ENCODE results near the gene OVCH2. TPM values are rescaled to one million over a fixed set of nuclear protein-coding genes. Genes with fewer than 3 reads are reported as not detected.
"Not testable (repeated sequence)": the region's sequence is repeated elsewhere in the genome, so short reads cannot be mapped to it uniquely, and the experiment has no call there.

OVCH2 gene, protein sequence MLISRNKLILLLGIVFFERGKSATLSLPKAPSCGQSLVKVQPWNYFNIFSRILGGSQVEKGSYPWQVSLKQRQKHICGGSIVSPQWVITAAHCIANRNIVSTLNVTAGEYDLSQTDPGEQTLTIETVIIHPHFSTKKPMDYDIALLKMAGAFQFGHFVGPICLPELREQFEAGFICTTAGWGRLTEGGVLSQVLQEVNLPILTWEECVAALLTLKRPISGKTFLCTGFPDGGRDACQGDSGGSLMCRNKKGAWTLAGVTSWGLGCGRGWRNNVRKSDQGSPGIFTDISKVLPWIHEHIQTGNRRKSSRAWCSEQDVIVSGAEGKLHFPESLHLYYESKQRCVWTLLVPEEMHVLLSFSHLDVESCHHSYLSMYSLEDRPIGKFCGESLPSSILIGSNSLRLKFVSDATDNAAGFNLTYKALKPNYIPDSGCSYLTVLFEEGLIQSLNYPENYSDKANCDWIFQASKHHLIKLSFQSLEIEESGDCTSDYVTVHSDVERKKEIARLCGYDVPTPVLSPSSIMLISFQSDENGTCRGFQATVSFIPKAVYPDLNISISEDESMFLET
- not detected in 2 replicates for total RNA-seq

DNA sequence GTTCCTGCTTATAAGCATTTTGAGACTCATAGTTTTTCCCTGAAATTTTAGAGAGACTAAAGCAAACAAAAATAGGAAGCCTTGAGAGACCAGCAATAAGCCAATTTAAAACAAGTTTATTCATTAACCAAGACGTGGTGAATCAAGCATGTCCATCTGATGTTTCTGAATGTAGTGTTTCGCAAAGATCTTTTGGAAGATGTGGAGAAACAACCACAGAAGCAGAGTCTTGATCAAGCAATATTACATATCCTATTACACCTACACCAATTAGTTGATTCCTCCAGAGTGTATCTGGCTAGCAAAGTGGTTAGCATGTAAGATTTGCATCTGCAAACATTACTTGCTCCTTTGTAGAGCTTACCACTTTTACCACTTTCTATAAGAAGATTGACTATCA is at the start of gene OVCH2:
TSS of gene OVCH2 (minus strand) at position 101 of the 400 bp plus-strand sequence. CDS start at position 18, 83 bp downstream.
- H3K36me3 ChIP-seq (ENCODE audit: control insufficient read depth, insufficient read depth, low read length) = no peaks in the 10 kb centered on the region
- TF ChIP-seq, protein P1, sequence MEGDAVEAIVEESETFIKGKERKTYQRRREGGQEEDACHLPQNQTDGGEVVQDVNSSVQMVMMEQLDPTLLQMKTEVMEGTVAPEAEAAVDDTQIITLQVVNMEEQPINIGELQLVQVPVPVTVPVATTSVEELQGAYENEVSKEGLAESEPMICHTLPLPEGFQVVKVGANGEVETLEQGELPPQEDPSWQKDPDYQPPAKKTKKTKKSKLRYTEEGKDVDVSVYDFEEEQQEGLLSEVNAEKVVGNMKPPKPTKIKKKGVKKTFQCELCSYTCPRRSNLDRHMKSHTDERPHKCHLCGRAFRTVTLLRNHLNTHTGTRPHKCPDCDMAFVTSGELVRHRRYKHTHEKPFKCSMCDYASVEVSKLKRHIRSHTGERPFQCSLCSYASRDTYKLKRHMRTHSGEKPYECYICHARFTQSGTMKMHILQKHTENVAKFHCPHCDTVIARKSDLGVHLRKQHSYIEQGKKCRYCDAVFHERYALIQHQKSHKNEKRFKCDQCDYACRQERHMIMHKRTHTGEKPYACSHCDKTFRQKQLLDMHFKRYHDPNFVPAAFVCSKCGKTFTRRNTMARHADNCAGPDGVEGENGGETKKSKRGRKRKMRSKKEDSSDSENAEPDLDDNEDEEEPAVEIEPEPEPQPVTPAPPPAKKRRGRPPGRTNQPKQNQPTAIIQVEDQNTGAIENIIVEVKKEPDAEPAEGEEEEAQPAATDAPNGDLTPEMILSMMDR (IDR thresholded peaks at IDR 0.05; ENCODE audit: insufficient read depth, low read length, poor library complexity, severe bottlenecking) = no peak
- H3K4me3 ChIP-seq (ENCODE audit: low read depth, low read length) = no peak within 1 kb of the TSS
- no peak for DNase-seq (ENCODE audit: low read depth)
- no peaks in the 10 kb centered on the region for H3K27me3 ChIP-seq (ENCODE audit: control insufficient read depth, insufficient read depth, low read length)

DNA sequence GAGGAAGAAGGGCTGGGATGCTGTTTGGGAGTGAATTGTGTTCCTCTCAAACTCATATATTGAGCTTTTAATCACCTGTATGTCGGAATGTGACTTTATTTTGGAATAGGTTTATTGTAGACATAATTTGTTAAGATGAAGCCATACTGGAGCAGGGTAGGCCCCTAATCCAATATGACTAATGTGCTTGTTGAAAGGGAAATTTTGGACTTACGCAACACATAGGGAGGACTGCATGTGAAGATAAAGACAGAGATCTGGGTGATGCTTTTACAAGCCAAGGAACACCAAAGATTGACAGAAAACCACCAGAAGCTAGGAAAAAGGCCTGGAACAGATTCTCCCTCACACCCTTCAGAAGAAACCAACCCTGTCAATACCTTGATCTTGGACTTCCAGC is 43.2 kb upstream of the OVCH2 start:
- Histone ChIP-seq H3K36me3 (ENCODE audit: control insufficient read depth, insufficient read depth, low read length) (no peaks in the 10 kb centered on the region), H3K27me3 (ENCODE audit: control insufficient read depth, insufficient read depth, low read length) (no peaks in the 10 kb centered on the region), H3K4me3 (ENCODE audit: low read depth, low read length) (no peak overlapping the region)
- TF ChIP-seq, protein P1 (IDR thresholded peaks at IDR 0.05; ENCODE audit: insufficient read depth, low read length, poor library complexity, severe bottlenecking) = no peak
- DNase-seq (ENCODE audit: low read depth) = no peak

DNA sequence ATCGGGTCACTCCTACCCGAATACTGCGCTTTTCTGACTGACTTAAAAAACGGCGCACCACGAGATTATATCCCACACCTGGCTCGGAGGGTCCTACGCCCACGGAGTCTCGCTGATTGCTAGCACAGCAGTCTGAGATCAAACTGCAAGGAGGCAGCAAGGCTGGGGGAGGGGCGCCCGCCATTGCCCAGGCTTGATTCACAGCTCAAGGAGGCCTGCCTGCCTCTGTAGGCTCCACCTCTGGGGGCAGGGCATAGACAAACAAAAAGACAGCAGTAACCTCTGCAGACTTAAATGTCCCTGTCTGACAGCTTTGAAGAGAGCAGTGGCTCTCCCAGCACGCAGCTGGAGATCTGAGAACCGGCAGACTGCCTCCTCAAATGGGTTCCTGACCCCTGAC is 28.5 kb upstream of the OVCH2 start:
- H3K4me3 ChIP-seq (ENCODE audit: low read depth, low read length); DNase-seq (ENCODE audit: low read depth); H3K36me3 ChIP-seq (ENCODE audit: control insufficient read depth, insufficient read depth, low read length); H3K27me3 ChIP-seq (ENCODE audit: control insufficient read depth, insufficient read depth, low read length): not testable (repeated sequence)

DNA sequence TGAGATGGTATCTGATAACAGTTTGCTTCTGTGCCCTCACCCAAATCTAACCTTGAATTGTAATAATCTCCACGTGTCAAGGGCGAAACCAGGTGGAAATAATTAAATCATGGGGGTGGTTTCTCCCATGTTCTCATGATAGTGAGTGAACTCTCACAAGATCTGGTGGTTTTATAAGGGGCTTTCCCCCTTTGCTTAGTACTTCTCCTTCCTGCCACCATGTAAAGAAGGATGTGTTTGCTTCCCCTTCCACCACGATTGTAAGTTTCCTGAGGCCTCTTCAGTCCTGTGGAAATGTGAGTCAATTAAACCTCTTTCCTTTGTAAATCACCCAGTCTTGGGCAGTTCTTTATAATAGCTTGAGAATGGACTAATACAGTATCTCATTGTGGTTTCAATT is 8.5 kb upstream of the OVCH2 start:
- Histone ChIP-seq H3K27me3 (ENCODE audit: control insufficient read depth, insufficient read depth, low read length) (no peaks in the 10 kb centered on the region), H3K4me3 (ENCODE audit: low read depth, low read length) (no peak overlapping the region), H3K36me3 (ENCODE audit: control insufficient read depth, insufficient read depth, low read length) (no peaks in the 10 kb centered on the region)
- no peak for DNase-seq (ENCODE audit: low read depth)
- TF ChIP-seq, protein P1 (IDR thresholded peaks at IDR 0.05; ENCODE audit: insufficient read depth, low read length, poor library complexity, severe bottlenecking) = no peak

DNA sequence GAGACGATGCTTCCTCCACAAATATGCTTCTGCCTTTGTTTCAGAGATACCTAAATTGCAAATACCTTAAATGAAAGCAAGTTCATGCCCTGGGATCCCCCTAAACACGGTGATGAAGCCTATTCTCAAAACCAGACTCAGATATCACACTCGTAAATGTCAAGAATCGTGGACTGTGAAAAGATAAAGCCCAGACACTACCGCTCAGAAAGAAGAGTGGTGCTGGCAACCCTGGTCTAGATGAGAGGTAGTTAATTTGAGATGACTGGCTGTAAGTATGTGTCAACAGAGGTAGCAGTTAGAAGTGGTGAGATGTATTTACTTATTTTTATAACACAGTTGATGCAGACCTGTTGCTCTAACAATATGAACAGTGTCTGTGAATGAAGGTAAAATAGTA is 2.5 kb downstream of the OVCH2 start:
- DNase-seq (ENCODE audit: low read depth) = no peak
- TF ChIP-seq, protein P1 (IDR thresholded peaks at IDR 0.05; ENCODE audit: insufficient read depth, low read length, poor library complexity, severe bottlenecking) = no peak
- H3K36me3 ChIP-seq (ENCODE audit: control insufficient read depth, insufficient read depth, low read length) = no peaks in the 10 kb centered on the region
- no peak overlapping the region for H3K4me3 ChIP-seq (ENCODE audit: low read depth, low read length)
- no peaks in the 10 kb centered on the region for H3K27me3 ChIP-seq (ENCODE audit: control insufficient read depth, insufficient read depth, low read length)

DNA sequence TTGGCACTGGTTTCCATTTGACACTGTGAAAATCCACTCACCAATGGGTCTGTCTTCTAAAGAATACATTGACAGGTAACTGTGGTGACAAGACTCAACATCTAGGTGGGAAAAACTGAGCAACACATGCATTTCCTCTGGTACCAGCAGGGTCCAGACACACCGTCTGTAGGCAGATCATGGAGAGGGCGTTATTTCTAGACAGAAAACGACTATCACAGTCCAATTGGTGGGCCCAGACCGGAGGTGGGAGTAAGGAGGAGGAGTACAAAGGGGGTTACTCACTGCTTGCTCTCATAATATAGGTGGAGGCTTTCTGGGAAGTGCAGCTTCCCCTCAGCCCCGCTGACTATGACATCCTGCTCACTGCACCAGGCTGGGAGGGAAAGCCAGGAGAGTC is 9.9 kb downstream of the OVCH2 start:
- TF ChIP-seq, protein P1 (IDR thresholded peaks at IDR 0.05; ENCODE audit: insufficient read depth, low read length, poor library complexity, severe bottlenecking) = no peak
- no peak for DNase-seq (ENCODE audit: low read depth)
- no peaks in the 10 kb centered on the region for H3K36me3 ChIP-seq (ENCODE audit: control insufficient read depth, insufficient read depth, low read length)
- peaks cover 4% of the 10 kb centered on the region for H3K27me3 ChIP-seq (ENCODE audit: control insufficient read depth, insufficient read depth, low read length)
- H3K4me3 ChIP-seq (ENCODE audit: low read depth, low read length) = no peak overlapping the region
